SJCRH30 (cell line): ENCODE results near the gene AP1G1. TPM values are rescaled to one million over a fixed set of nuclear protein-coding genes. Genes with fewer than 3 reads are reported as not detected.
"Not testable (repeated sequence)": the region's sequence is repeated elsewhere in the genome, so short reads cannot be mapped to it uniquely, and the experiment has no call there.

Source experiments
- DNase-seq, 2 experiments: peaks; one replicate each; pipeline ENCODE4 v3.0.0-alpha.2; 2015 to 2020
- H3K27ac ChIP-seq: fragments of 250-450 bp; sonication (Bioruptor Pico); 2 replicates; pipeline ENCODE4 v1.5.1; 2020; ENCODE audit warnings: mild to moderate bottlenecking, moderate library complexity
- H3K27me3 ChIP-seq: fragments of 250-450 bp; sonication (Bioruptor Pico); 2 replicates; pipeline ENCODE4 v1.5.1; 2020; ENCODE audit warnings: mild to moderate bottlenecking, moderate library complexity
- H3K36me3 ChIP-seq: fragments of 250-450 bp; sonication (Bioruptor Pico); 2 replicates; pipeline ENCODE4 v1.5.1; 2020; ENCODE audit warnings: mild to moderate bottlenecking, moderate library complexity
- H3K4me1 ChIP-seq: fragments of 250-450 bp; sonication (Bioruptor Pico); 2 replicates; pipeline ENCODE4 v1.5.1; 2020; ENCODE audit warnings: mild to moderate bottlenecking, moderate library complexity
- H3K4me3 ChIP-seq: fragments of 250-450 bp; sonication (Bioruptor Pico); 2 replicates; pipeline ENCODE4 v1.5.1; 2020; ENCODE audit warnings: mild to moderate bottlenecking, moderate library complexity
- H3K9me3 ChIP-seq: fragments of 250-450 bp; sonication (Bioruptor Pico); replicated peaks from 2 replicates; pipeline ENCODE4 v1.5.1; 2020; ENCODE audit warnings: mild to moderate bottlenecking, moderate library complexity
- total RNA-seq: library from RNA; depleted of rRNA; stranded (reverse); fragments of >200 nt; shearing (Covaris generic); gene quantifications from 2 replicates; pipeline ENCODE4 v1.2.3, GENCODE V29; 2014

AP1G1 gene
- total RNA-seq, 1 experiment from 2014 or later = 46.3 TPM

DNA sequence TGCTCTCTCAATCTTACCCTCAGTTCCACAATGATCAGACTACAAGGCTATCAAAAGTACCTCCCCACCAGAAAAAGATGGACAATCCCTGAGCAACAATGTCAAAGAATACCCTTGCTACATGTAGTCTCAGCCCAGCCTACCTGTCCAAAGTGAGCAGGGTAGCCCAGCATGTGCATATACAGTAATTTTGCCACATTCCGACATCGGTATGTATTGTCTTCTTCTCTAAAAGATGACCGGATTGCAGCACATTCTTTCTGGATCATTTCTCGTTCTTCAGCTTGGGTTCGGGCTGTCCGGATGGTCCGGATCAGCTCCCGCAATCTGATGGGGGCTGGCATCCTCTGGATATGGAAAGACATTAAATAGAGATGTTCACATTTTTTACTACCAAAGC lies 19.5 kb downstream of the AP1G1 start:
- H3K4me3 ChIP-seq = no peak overlapping the region
- no peaks in the 10 kb centered on the region for H3K9me3 ChIP-seq
- no peak overlapping the region for H3K27ac ChIP-seq
- H3K27me3 ChIP-seq = no peaks in the 10 kb centered on the region
- no peaks in the 10 kb centered on the region for H3K4me1 ChIP-seq
- peaks cover 13% of the 10 kb centered on the region; the same call in 1 of the 2 replicates for H3K36me3 ChIP-seq
- no peak for DNase-seq

DNA sequence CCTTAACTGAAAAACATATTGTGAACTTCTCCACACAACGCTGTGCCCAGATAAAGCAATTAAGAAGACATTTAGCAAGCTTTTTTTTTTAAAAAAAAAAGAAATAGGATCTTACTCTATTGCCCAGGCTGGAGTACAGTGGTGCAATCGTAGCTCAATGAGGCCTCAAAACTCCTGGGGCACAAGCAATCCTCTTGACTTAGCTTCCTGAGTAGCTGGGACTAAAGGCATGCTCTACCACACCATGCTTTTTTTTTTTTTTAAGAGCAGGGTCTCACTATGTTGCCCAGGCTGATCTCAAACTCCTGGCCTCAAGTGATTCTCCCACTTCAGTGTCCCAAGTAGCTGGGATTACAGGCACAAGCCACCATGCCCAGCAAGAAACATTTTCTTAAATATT lies 20.1 kb downstream of the AP1G1 start:
- Histone ChIP-seq H3K9me3 (no peaks in the 10 kb centered on the region), H3K36me3 (peaks cover 13% of the 10 kb centered on the region; the same call in 1 of the 2 replicates), H3K4me1 (no peaks in the 10 kb centered on the region), H3K27ac (no peak overlapping the region), H3K4me3 (no peak overlapping the region), H3K27me3 (no peaks in the 10 kb centered on the region)
- no peak for DNase-seq

DNA sequence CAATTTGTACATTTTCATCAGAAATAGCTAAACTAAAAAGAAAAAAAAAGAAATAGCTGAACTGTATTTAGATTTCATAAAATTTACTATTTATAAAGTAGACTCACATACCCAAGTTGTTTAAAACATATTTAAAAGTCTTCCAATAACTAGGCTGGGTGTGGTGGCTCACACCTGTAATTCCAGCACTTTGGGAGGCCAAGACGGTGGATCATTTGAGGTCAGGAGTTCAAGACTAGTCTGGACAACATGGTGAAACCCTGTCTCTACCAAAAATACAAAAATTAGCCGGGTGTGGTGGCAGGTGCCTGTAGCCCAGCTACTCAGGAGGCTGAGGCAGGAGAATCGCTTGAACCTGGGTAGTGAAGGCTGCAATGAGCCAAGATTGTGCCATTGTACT lies 23.5 kb downstream of the AP1G1 start:
- H3K4me3 ChIP-seq, H3K27me3 ChIP-seq, DNase-seq, H3K27ac ChIP-seq, H3K9me3 ChIP-seq, H3K4me1 ChIP-seq: not testable (repeated sequence)
- peaks cover 13% of the 10 kb centered on the region; the same call in 1 of the 2 replicates for H3K36me3 ChIP-seq

DNA sequence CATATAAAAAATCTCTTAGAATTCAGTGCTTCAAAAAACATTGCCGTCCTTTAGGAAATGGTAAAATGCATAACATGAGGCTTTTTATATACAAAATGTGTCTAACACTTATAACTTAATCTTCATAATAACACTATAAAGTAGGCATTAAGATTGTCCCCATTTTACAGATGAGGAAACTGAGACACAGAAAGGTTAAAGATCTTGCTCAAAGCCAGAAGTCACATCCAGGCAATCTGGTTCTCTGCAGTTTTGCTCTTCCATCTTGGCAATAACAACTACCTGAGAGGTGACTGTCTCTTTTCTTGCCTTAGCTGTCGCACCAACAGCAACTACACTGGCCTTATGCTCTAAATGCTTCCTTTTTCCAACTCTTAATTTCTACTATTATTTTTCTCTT lies 24.5 kb downstream of the AP1G1 start:
- no peak overlapping the region for H3K27ac ChIP-seq
- H3K4me1 ChIP-seq = no peaks in the 10 kb centered on the region
- H3K36me3 ChIP-seq = peaks cover 13% of the 10 kb centered on the region; the same call in 1 of the 2 replicates
- no peak overlapping the region for H3K4me3 ChIP-seq
- no peaks in the 10 kb centered on the region for H3K9me3 ChIP-seq
- DNase-seq = no peak
- no peaks in the 10 kb centered on the region for H3K27me3 ChIP-seq

DNA sequence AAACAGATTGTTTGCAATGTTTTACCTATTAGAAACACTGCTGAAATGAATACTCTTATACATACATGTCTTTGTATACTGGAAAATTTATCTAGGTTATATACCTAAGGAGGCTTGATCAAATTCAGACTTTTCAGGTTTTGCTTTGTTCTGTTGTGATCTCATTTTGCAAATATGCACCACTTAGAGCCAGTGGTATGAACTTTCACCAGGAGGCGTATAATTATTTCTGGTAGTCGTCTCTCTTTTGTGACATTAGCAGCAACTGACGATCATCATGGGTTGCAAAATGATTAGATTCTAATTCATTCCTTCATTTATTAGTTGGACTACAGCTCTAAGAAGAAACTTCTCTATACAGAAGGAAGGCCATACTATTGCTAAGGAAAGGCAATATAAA lies 26.9 kb downstream of the AP1G1 start:
- no peak for DNase-seq
- H3K27me3 ChIP-seq = no peaks in the 10 kb centered on the region
- H3K27ac ChIP-seq = no peak overlapping the region
- no peak overlapping the region for H3K4me3 ChIP-seq
- peaks cover 5% of the 10 kb centered on the region; the same call in 1 of the 2 replicates for H3K36me3 ChIP-seq
- no peaks in the 10 kb centered on the region for H3K4me1 ChIP-seq
- H3K9me3 ChIP-seq = no peaks in the 10 kb centered on the region

DNA sequence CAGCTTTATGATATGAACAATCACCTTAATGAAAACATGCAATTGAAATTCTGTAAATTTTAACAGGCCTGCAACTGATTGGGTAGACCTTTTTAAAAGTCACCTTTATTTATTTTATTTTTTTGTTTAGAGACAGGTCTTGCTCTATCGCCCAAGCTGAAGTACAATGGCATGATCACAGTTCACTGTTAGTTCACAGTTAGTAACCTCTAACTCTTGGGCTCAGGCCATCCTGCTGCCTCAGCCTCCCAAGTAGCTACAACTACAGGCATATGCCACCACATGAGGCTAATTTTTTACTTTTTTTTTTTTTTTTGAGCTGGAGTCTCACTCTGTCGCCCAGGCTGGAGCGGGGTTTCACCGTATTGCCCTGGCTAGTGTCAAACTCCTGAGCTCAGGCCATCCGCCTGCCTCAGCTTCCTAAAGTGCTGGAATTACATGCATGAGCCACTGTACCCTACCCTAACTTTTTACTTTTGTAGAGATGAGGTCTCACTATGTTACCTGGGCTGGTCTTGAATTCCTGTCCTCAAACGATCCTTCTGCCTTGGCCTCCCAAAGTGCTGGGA lies 28.0 kb downstream of the AP1G1 start:
- Histone ChIP-seq H3K27me3 (no peaks in the 10 kb centered on the region), H3K4me3 (no peak overlapping the region), H3K4me1 (no peaks in the 10 kb centered on the region), H3K36me3 (peaks cover 5% of the 10 kb centered on the region; the same call in 1 of the 2 replicates), H3K27ac (no peak overlapping the region), H3K9me3 (no peaks in the 10 kb centered on the region)
- no peak for DNase-seq

DNA sequence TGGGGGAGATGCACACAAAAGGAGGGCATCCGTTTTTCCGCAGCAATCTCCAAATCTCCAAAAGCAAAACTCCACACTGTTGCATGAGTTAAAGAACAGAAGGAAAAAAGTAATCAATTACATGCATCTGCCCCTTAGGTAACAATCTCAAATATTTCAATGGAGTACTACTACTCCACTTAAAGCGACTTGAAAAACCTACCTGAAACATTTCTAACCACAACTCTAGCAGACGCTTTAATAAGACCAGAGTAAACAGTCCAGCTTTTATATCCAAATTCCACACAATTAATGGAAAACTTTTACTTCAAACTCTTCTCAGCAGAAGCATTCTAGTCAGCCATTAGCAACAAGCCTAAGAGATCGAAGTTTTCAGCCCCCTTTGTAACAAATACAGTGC lies 29.9 kb downstream of the AP1G1 start:
- Histone ChIP-seq H3K27me3 (no peaks in the 10 kb centered on the region), H3K27ac (no peak overlapping the region), H3K36me3 (0 out of 2 replicates have a peak, but pooled peaks cover 2% of the 10 kb centered on the region), H3K9me3 (no peaks in the 10 kb centered on the region), H3K4me1 (no peaks in the 10 kb centered on the region), H3K4me3 (no peak overlapping the region)
- DNase-seq = no peak

DNA sequence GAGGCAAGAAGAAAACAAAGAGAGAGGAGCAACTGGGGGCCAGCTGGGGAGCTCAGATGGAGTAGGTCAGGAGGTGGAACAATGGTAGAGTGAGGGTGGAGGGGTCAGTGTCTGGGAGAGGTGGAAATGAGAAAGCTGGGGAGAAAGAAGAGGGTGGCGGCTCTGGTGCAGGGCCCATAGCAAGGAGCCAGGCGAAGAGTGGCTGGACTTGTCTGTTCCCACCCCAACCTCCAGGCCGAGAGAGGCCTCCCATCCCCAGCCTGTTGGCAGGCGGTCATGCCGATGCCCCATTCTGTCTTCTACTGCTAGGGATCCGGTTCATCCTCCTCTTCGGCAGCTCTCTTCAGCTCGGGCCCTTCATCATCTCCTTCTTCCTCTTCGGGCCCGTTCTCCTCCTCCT lies 31.3 kb downstream of the AP1G1 start:
- no peaks in the 10 kb centered on the region for H3K9me3 ChIP-seq

DNA sequence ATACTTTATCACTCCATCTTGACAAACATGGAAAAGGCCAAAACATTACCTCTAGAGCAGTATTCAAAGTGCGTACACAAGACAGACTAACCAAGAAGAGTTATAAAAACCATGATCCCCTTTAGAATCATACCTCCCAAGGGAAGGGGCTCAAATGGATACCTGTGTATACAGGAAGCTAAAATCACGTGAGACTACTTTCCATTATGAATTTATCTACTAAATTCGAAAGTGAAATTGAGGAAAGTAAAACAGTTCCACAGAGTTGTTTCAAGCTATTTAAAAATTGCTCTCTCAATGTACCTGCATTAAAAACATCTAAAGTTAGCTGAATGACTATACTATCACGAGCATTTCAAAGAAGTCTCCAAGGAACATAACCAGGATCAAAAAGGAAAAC lies 32.7 kb downstream of the AP1G1 start:
- DNase-seq = no peak
- Histone ChIP-seq H3K9me3 (no peaks in the 10 kb centered on the region), H3K27me3 (no peaks in the 10 kb centered on the region), H3K27ac (no peak overlapping the region), H3K36me3 (peaks cover 15% of the 10 kb centered on the region), H3K4me1 (no peaks in the 10 kb centered on the region), H3K4me3 (no peak overlapping the region)

More for the DNA sequence above, 31.3 kb downstream of the AP1G1 start:
- DNase-seq = no peak
- H3K27me3 ChIP-seq = no peaks in the 10 kb centered on the region
- H3K4me1 ChIP-seq = no peaks in the 10 kb centered on the region
- peaks cover 10% of the 10 kb centered on the region for H3K36me3 ChIP-seq
- H3K4me3 ChIP-seq = no peak overlapping the region
- H3K27ac ChIP-seq = no peak overlapping the region

DNA sequence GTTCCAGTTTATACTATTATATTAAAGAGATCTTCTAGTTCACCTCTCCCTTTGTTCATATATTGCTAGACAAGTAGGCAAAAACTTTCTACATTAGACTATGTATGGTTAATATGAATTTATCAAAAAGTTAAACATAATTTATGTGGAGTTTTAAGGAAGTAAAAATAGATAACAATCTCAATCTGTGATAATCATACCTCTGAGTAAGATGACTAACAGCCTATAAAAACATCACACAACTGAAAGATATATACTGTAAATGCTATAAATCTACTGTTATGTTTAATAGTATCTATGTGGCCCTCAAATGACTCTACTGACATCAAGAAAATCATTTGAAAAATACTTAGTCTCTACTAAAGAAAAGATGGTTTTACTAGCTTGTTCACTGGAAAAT lies 37.1 kb downstream of the AP1G1 start:
- Histone ChIP-seq H3K27me3 (no peaks in the 10 kb centered on the region), H3K36me3 (peaks cover 22% of the 10 kb centered on the region), H3K4me3 (no peak overlapping the region), H3K27ac (no peak overlapping the region), H3K4me1 (no peaks in the 10 kb centered on the region), H3K9me3 (no peaks in the 10 kb centered on the region)
- DNase-seq = no peak

DNA sequence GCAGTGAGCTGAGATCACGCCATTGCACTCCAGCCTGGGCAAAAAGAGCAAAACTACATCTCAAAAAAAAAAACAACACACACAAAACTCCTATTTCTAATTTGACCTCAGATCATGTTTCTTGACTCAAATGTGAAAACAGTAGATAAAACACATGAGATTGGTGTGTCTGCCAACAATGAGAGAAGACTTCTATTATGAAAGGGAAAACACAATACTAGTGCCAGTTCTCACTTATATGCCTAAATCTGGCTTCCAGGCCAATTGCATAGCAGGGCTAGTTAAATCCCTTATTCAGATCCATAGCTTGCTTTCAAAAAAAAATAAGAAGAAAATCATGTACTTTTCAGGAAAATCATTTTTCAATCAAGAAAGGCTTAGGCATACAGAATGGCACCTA lies 39.4 kb downstream of the AP1G1 start:
- DNase-seq = no peak
- Histone ChIP-seq H3K36me3 (peaks cover 22% of the 10 kb centered on the region), H3K27ac (no peak overlapping the region), H3K27me3 (no peaks in the 10 kb centered on the region), H3K9me3 (no peaks in the 10 kb centered on the region), H3K4me3 (no peak overlapping the region), H3K4me1 (no peaks in the 10 kb centered on the region)

DNA sequence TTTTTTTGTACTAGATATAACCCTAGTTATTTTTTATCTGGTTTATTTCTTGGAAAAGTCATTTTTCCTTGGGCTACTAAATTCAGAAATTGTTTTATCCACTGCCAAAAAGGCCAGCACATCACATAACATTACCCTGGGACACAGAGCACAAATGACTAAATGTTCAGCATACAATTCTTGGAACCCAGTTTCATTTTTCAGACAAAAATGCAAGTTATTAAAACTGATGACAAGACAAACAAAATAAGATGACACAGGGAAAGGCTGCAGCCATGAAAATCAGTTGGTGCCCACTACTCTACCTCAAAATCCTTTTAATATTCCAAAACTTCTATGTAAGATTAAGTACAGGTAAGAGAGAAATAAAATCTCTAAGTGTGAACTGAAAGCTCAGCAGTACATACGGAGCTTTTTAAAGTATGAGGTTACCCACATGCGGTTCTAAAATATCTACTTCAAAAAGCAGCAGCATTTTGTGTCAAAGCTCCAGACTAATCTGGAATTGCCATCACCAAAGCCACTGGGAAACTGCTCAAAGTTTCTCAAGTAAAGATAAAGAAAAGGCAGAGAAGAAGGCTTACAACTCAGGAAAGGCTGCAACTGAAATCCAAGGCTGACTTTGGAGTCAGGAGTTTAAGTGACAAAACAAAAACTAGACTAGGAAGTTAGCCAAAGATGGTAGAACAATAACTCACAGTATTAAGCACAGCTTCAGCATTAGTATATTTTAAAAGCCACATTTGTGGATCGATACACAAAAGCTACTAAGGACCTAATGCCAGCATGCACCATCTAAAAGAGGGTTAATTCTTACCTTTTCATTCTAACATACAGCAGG lies 41.4 kb downstream of the AP1G1 start:
- Histone ChIP-seq H3K36me3 (peaks cover 30% of the 10 kb centered on the region), H3K27me3 (no peaks in the 10 kb centered on the region), H3K27ac (no peak overlapping the region), H3K9me3 (no peaks in the 10 kb centered on the region), H3K4me3 (no peak overlapping the region), H3K4me1 (no peaks in the 10 kb centered on the region)
- DNase-seq = no peak

DNA sequence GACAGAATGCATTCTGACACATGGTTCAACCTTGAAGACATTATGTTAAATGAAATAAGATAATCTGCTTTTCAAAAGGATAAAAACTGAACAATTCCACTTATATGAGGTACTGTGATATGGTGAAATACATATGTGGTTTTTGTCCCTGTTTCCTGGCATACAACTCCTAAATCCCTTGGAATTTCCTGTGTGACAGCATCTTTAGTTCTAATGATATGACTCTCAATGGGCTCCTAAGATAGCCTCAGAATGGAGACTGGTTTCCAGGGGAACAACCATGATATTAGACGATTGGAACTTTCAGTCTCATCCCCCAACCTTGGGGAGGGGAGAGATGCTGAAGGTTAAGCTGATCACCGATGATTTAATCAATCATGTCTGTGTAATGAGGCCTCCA lies 46.4 kb downstream of the AP1G1 start:
- H3K27me3 ChIP-seq = no peaks in the 10 kb centered on the region
- no peaks in the 10 kb centered on the region for H3K4me1 ChIP-seq
- no peaks in the 10 kb centered on the region for H3K9me3 ChIP-seq
- H3K27ac ChIP-seq = no peak overlapping the region
- peaks cover 20% of the 10 kb centered on the region for H3K36me3 ChIP-seq
- no peak overlapping the region for H3K4me3 ChIP-seq
- no peak for DNase-seq

DNA sequence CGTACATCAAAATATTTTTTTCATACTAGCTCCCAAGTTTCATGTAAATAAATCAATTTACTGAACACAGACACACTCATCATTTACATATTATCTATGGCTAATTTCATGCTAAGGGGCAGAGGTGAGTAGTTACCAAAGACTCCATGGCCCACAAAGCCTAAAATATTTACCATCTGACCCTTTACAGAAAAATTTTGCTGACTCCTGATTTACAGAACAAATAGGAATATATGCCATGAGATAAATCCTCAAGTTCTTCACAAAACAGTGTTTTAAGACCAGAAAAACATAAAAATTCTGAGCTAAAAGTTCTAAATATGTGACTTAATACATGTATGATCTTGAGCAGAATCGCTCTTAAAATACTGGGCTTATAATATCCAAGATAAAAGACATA lies 47.5 kb downstream of the AP1G1 start:
- H3K36me3 ChIP-seq = peaks cover 24% of the 10 kb centered on the region

DNA sequence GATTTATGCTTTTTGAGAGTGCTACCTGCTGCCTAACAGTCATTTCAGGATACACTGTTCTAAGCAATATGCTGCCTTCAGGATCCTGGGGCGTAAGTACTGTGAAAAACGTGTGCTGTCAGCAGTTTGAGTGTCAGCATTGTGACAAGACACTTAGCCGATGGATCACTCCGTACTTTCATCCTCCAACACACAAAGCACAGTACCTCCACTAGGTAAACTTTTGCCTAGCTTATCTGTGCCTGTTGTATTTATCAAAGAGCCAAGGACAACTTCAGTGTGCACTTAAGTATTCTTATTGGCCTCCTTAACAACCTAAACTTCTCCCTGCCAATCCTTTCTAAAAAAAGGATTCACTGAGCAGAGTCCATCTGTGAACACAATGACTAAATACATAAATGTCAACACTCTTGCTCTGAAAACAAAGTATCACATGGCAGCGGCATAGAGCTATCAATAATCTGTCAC lies 50.3 kb downstream of the AP1G1 start:
- Histone ChIP-seq H3K27me3 (no peaks in the 10 kb centered on the region), H3K27ac (no peak overlapping the region), H3K9me3 (no peaks in the 10 kb centered on the region), H3K36me3 (peaks cover 16% of the 10 kb centered on the region; the same call in 1 of the 2 replicates), H3K4me3 (no peak overlapping the region), H3K4me1 (no peaks in the 10 kb centered on the region)
- DNase-seq = no peak

More for the DNA sequence above, 47.5 kb downstream of the AP1G1 start:
- Histone ChIP-seq H3K27me3 (no peaks in the 10 kb centered on the region), H3K4me3 (no peak overlapping the region), H3K27ac (no peak overlapping the region), H3K9me3 (no peaks in the 10 kb centered on the region), H3K4me1 (no peaks in the 10 kb centered on the region)
- no peak for DNase-seq
